GM15510 (cell line): ENCODE data around the gene ABCC1.

Experiments
- POLR2A ChIP-seq: IDR thresholded peaks from 3 replicates; pipeline ENCODE4 v1.6.1; 2011; ENCODE audit warnings: borderline replicate concordance; ENCODE audit not compliant: insufficient read length; ENCODE audit errors: extremely low read depth

Gene ABCC1

GRCh38 chr16:16163571-16163970 is 214.2 kb downstream of the ABCC1 start:
- no peak for TF ChIP-seq POLR2A

GRCh38 chr16:16164243-16164642 is 214.8 kb downstream of the ABCC1 start:
- TF ChIP-seq POLR2A: no peak

DNA sequence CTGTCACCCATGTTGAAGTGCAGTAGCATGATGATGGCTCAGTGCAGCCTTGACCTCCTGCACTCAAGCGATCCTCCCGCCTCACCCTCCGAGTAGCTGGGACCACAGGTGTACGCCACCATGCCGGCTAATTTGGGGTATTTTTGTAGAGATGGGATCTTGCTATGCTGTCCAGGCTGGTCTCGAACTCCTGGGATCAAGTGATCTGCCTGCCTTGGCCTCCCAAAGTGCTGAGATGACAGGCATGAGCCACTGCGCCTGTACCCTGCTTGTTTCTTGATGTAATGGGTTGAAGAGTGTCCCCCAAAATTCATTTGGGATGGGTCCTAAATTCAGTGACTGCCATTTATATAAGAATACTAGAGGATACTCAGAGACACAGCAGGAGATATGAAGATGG is 216.7 kb downstream of the ABCC1 start:
- TF ChIP-seq POLR2A: no peak

DNA sequence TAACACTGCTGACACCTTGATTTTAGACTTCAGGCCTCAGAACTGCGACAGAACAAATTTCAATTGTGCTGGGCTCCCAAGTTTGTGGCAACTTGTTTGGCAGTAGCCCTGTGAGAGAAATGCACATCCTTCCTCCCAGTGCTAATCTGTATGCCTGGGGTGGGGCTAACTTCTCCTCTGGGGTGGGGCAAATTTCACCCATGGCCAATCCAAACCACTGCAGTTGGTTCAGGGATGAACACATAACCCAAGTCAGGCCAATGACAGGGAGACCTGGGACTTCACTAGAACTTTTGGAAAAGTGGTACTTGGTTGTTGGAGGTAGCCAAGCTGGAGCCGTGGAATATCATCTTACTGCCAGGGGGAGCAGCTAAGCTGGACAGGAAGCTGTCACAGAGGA is 217.5 kb downstream of the ABCC1 start:
- TF ChIP-seq POLR2A: no peak

DNA sequence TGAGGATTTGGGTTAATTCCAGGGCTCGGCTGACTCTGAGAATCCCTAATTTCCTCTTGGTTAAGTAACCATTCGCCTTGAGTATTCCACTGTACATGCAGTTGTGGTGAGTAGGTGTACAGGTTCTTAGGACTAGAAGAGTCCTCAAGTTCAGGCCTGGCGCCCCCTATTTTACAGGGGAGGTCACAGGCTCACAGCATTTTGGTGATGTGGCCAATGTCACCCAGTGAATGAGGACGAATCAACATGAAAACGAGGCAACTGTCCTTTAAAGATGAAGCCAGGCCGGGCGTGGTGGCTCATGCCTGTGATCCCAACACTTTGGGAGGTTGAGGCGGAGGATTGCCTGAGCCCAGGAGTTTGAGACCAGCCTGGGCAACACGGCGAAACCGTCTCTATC is 218.5 kb downstream of the ABCC1 start:
- no peak for TF ChIP-seq POLR2A

DNA sequence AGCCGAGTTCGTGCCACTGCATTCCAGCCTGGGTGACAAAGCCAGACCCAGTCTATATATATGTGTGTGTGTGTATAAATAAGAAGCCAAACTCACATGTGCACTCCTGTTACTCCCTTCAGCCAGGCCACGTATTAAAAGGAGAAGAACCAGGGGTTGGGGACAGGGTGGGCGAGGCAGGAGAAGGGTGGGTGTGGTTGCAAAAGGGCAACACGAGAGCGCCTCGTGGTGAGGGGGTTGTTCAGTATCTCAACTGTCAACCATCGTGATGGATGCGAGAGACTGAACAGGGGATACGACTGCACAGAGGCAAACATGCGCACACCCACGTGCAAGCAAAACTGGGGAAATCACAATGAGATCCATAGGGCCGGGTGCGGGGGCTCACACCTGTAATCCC is 219.0 kb downstream of the ABCC1 start:
- no peak for TF ChIP-seq POLR2A

DNA sequence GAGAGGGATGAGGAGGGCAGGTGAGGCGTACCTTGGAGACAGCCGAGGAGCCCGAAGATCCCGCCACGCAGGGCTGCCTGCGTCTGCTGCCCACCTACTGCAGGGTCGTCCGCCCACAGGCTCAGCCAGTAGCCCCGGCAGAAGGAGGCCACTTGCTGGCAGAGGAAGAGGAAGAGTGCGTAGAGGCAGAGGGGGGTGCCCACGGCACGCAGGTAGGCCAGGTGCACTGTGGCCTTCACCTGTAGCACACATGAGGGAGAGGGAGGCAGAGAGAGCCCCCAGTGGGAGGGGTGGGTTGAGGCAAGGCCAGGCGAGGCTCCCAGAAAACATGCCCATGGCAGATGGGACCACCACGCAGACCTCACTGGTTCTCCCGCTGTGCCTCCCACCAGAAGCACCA is 220.2 kb downstream of the ABCC1 start:
- TF ChIP-seq POLR2A: no peak

DNA sequence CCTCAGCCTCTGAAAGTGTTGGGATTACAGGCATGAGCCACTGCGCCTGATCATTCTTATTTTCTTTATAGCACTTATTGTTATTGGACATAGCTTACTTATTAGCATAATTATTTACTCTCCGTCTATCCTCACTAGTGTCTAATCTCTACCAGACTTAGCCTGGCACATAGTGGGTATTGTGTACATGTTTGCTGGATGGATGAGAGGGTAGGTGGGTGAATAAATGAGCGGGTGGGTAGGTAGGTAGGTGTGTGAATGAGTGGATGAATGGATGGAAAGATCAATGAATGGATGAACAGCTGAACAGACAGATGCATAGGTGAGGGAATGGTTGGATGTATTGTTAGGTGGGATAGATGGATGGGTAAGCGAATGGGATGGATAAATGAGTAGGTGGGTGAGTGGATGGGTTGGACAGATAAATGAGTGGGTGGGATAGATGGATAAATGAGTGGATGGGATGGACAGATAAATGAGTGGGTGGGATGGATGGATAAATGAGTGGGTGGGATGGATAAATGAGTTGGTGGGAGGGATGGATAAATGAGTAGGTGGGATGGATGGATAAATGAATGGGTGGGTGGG is 222.0 kb downstream of the ABCC1 start:
- TF ChIP-seq POLR2A: no peak

DNA sequence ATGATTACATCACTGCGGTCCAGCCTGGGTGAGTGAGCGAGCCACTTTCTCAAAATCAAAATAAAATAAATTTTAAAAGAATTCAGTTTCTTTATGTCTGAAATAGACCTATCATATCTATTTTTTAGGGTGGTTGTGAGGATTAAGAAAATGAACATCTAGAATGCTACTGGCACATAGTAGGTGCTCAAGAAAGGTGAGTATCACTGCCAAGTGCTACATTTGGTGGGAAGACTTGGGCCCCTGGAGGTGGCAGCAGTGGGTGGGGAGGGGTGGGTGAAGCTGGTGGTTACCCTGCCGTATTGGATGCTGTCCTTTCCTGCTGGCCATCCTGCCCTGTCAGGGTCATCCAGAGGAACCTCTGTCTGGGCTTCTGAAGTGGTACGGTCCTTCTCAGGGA is 223.6 kb downstream of the ABCC1 start:
- TF ChIP-seq POLR2A: no peak

DNA sequence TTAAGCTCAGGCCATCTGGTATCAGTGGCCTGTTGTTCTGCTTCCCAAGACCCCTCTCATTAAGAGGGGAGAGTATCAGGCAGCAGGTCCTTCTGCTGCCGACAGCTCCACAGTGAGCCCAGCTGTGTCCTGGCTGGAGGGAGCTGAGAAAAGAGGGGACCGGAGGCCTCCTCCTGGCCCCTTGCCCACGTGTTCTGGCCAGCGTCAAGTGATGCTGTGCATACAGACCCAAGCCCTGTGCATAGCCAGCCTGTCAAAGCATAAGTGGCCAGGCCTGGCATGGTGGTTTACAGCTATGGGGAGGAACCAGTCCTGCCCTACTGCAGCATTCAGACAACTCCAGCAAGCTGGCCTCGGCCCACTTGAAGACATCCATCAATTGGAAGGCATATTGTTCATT is 225.9 kb downstream of the ABCC1 start:
- TF ChIP-seq POLR2A: no peak

DNA sequence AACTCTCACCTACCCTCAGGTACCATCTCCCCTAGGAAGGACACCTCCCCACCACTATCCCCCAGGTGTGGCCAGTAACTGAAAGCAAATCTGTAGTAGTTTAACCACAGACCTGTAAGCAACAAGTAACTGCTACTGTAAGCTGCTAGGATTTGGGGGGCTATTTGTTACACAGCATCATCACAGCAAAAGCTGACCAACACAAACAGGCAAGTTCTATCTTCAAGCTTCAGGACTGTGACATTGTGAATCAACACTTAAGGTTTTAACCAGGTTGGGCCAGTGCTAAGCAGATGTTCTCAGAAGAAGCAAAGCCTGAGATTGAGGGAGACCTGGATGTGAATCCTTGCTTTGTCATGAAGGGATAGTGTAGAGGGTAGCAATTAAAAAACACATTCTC is 226.9 kb downstream of the ABCC1 start:
- no peak for TF ChIP-seq POLR2A

GRCh38 chr16:16178455-16179162 is 229.2 kb downstream of the ABCC1 start:
- no peak for TF ChIP-seq POLR2A

GRCh38 chr16:16182918-16183317 is 233.5 kb downstream of the ABCC1 start:
- TF ChIP-seq POLR2A: no peak

DNA sequence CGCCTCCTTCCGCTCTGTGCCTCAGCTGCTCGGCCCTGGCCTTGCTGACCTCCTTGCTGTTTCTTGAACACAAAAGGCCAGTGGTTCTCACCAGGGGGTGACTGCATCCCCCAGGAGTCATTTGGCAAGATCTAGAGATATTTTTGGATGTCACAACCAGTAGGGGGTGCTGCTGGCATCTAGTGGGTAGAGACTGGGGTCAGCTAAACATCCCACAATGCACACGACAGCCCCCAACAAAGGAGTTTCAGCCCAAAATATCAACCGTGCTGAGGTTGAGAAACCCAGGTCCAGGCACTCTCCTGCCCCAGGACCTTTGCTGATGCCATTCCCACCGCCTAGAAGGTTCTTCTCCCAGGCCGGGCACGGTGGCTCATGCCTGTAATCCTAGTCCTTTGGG is 234.1 kb downstream of the ABCC1 start:
- TF ChIP-seq POLR2A: no peak

DNA sequence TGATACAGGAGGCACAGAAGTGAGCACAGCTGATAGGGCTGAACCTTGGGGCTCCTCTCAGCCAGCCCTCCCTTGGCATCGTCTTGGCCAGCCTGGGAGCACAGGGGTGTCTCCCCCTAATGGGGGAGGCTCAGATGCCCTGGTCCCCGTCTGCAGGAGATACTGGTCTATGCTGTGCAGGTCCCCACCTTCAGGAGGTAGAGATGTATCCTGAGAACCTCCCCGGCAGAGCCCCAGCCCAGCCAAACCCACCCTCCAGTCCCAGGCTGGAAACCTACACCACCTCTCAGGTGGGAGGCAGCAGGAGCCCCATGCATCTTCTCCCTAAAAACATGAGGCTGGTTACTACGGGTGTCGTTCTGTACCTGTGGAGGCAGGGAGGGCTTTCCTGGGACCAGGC is 235.2 kb downstream of the ABCC1 start:
- no peak for TF ChIP-seq POLR2A

- TF ChIP-seq POLR2A: no peak
These were observed 235.7 kb downstream of the ABCC1 start for GRCh38 chr16:16185095-16185494.
